SK-N-MC (cell line): ENCODE data around the gene CAB39L.

Source experiments
- DNase-seq: peaks from one replicate; pipeline ENCODE4 v3.0.0-alpha.2; 2011; ENCODE audit warnings: low read depth, low spot score
- H3K27ac ChIP-seq: fragments of 200-600 bp; sonication (generic); 2 replicates; pipeline ENCODE4 v1.5.1; 2016; ENCODE audit warnings: mixed run types
- H3K36me3 ChIP-seq: fragments of 200-600 bp; sonication (generic); 2 replicates; pipeline ENCODE4 v1.6.1; 2017; ENCODE audit warnings: antibody characterized with exemption, low read length, mixed read lengths; ENCODE audit not compliant: insufficient read depth
- H3K4me3 ChIP-seq: fragments of 200-600 bp; sonication (generic); 2 replicates; pipeline ENCODE4 v1.5.1; 2016
- H3K9ac ChIP-seq: fragments of 200-600 bp; sonication (generic); 2 replicates; pipeline ENCODE4 v1.8.0; 2017; ENCODE audit warnings: mixed run types, mixed read lengths; ENCODE audit not compliant: insufficient read length
- H3K9me3 ChIP-seq: fragments of 200-600 bp; sonication (generic); 2 replicates; pipeline ENCODE4 v1.6.1; 2017; ENCODE audit warnings: low read depth, mild to moderate bottlenecking, antibody characterized with exemption, low read length, moderate library complexity, mixed read lengths
- EZH2 ChIP-seq: fragments of 200-600 bp; sonication (generic); IDR thresholded peaks from one replicate; pipeline ENCODE4 v1.6.1; 2017; ENCODE audit warnings: antibody characterized with exemption
- FOXP2 ChIP-seq: optimal IDR thresholded peaks from 2 replicates; pipeline ENCODE3; 2011; ENCODE audit warnings: mild to moderate bottlenecking, moderate library complexity; ENCODE audit not compliant: insufficient read depth; ENCODE audit errors: extremely low read length, control extremely low read depth
- POLR2AphosphoS5 ChIP-seq: IDR thresholded peaks from 2 replicates; pipeline ENCODE4 v1.6.1; 2012; ENCODE audit warnings: mild to moderate bottlenecking, low read depth, low read length, borderline replicate concordance

The CAB39L gene

DNA sequence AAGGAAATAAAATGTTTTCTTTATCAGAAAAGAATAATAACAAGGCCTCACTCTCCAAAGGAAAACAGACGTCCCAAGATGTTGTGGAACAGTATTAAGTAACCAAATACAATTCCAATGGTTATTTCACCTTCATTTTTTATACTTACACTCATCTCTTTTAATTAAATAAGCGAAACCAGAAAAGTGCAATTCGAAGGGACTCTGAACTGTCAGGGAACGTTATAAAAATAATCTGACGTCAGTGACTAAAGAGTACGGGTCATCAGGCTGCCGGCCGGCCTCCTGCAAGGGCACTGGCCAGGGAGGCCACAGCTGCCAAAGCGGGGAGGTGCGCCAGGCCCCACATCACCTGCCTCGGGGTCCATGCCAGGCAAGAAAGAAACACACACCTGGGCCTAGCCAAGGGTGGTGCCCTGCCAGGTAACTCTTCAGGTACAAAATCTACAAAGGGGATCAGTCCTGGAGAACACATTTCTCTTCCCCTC lies 134.9 kb downstream of the CAB39L start:
- no peak overlapping the region for H3K9ac ChIP-seq
- TF ChIP-seq FOXP2: no peak
- TF ChIP-seq EZH2: no peak
- H3K9me3 ChIP-seq: no peaks in the 10 kb centered on the region
- H3K27ac ChIP-seq: no peak overlapping the region
- H3K36me3 ChIP-seq: no peaks in the 10 kb centered on the region
- no peak overlapping the region for H3K4me3 ChIP-seq
- DNase-seq: no peak

DNA sequence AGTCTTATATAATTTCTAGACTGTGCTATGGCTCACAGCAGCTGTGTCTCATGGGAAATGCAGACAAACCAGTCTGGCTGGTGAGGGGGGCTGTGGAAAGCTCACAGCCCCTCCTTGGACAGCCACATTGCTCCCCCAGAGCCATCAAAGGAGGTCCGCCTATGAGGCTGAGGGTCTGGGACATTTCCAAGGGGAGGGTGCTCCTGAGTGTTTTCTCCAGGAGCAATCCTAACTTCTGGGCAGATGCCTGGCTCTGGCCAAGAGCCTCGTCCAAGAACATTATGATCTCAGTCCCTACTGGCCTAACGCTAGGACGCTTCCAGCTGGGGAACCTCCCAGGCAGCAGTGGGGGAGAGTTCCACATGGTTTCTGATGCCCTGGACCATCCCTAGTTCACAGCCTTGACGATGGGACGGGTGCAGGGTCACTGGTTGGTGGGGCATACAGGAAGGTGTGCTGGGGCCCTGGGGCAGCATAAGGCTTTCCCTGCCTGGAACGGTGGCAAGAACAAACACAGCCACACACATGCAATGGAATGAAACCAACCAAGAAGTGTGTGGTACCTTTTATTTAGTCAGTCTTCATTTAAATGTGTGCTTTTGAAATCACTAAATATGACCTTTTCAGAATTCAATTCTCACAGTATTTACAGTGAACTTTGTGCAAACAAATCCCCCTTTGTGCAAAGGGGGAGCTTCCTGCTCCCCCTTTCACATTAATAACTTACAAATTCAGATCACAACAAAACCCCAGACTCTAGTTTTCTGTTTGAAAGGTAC lies 135.6 kb downstream of the CAB39L start:
- no peak for DNase-seq
- Histone ChIP-seq H3K9ac (no peak overlapping the region), H3K4me3 (no peak overlapping the region), H3K27ac (no peak overlapping the region), H3K9me3 (no peaks in the 10 kb centered on the region), H3K36me3 (no peaks in the 10 kb centered on the region)
- TF ChIP-seq POLR2AphosphoS5: no peak
- no peak for TF ChIP-seq FOXP2
- no peak for TF ChIP-seq EZH2

DNA sequence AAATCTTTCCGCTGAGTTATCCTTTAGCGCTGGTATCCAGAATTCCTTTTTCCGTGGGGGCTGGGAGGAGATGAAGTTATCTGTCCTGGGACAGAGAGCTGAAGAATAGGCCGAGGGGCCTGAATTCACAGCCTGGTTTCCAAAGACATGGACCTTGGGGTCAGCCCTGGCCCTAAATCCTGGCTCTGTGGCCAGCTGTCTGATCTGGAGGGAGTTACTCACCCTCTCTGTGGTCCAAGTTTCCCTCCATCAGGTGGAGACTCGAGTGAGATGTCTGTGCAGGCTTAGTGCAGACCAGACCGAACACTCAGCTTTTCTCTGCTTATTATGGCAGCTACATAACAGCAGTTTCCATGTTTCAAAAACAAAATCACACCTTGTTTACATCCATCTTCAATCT lies 136.5 kb downstream of the CAB39L start:
- no peak overlapping the region for H3K4me3 ChIP-seq
- DNase-seq: no peak
- H3K36me3 ChIP-seq: no peaks in the 10 kb centered on the region
- TF ChIP-seq EZH2: no peak
- no peak for TF ChIP-seq FOXP2
- TF ChIP-seq POLR2AphosphoS5: no peak
- no peak overlapping the region for H3K9ac ChIP-seq
- H3K9me3 ChIP-seq: no peaks in the 10 kb centered on the region
- H3K27ac ChIP-seq: no peak overlapping the region

DNA sequence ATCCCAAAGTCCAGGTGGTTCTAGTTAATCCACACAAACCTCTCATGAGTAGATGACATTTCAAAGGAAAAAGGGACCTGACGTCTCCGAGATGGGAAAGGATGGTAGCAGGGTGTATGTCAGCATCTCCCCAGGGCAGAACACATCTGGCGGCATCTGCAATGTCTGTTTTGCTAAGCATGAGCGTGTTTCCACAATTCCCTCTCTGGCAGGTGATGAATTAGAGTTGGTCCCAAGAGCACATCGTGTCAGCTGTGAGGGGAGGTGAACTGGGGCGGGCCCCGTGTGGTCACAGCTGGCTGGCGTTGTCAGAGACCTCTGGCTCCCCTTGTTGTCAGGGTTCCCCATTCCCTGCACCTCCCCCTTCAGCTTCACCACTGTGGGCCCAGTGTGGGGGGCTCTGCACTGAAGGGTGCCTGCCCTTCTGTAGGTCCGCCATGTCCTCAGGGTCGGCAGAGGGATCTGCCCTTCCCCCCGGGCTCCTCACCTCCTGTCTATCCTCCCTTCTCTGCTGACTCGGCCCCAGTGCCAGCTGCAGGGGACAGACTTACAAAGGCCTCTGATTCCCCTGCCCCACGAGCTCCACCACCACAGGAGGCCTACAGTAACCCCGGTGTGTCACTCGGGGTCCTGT lies 138.0 kb downstream of the CAB39L start:
- Histone ChIP-seq H3K27ac (no peak overlapping the region), H3K36me3 (no peaks in the 10 kb centered on the region), H3K9me3 (no peaks in the 10 kb centered on the region), H3K4me3 (no peak overlapping the region), H3K9ac (no peak overlapping the region)
- no peak for DNase-seq
- TF ChIP-seq POLR2AphosphoS5: no peak
- no peak for TF ChIP-seq EZH2
- TF ChIP-seq FOXP2: no peak

DNA sequence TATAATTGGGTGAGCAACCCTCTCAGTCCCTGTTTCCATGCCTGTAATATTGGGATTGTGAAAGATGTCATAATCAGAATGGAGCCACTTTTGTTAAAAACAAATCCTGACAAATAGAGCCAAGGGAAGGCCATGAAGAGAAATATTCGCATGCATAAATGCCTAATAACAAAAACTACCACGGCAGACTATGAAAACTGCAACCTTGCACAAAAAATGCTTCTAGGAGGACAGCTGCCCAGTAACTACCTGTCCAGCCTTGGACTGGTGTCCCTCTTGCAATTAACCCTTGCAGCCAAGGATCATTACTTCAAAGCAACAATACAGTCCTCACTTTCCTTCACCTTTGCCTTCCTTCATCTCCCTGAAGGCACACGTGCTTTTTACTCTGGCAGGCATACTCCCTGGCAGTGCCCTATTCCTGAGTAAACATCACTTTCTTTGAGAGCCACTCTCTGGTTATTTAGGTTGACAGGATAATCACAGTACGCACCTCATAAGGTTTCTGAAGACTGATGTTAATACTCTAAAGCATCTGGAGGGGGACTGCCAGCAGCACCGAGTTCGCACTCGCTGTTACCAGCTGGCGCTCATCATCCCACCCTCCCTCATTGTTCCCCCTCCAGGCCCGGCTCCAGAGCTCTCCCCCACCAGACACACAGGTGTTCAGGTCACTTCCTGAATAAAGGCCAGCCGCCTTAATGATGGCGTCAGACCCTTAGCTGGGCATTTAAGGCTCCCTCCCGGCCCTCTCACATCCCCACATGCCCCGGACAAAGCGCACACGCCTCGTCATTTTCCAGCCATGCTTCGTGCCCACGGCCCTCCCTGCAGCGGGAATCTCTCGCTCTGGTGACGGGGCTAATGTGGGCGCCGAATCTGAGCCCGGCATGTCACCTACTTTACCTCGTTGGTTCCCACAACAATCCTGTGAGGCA lies 138.8 kb downstream of the CAB39L start:
- H3K27ac ChIP-seq: no peak overlapping the region
- no peak for TF ChIP-seq POLR2AphosphoS5
- no peak for TF ChIP-seq EZH2
- TF ChIP-seq FOXP2: no peak
- H3K36me3 ChIP-seq: no peaks in the 10 kb centered on the region
- no peak overlapping the region for H3K9ac ChIP-seq
- no peak for DNase-seq
- H3K4me3 ChIP-seq: no peak overlapping the region
- no peaks in the 10 kb centered on the region for H3K9me3 ChIP-seq

DNA sequence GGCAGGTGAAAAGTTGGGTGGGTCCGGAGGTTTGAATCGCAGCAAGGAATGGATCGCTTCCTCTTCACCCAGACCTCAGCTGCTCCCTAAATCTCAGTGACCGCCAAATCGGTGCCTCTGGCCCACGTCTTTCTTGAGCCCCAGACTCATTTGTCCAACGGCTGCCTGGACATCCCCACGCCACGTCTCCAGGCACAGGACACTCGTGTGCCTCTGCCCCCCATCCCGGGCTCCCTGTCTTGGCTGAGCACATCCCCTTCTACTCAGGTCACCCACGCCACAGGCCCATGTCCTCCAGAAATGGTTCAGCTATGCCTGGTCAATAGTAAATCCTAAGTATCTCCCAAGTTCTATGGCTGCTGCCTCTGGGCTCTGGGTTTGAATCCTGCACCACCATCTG lies 139.5 kb downstream of the CAB39L start:
- no peak for DNase-seq
- no peak overlapping the region for H3K9ac ChIP-seq
- H3K9me3 ChIP-seq: no peaks in the 10 kb centered on the region
- no peak overlapping the region for H3K4me3 ChIP-seq
- TF ChIP-seq POLR2AphosphoS5 (no peak), EZH2 (no peak), FOXP2 (no peak)
- H3K36me3 ChIP-seq: no peaks in the 10 kb centered on the region
- no peak overlapping the region for H3K27ac ChIP-seq

DNA sequence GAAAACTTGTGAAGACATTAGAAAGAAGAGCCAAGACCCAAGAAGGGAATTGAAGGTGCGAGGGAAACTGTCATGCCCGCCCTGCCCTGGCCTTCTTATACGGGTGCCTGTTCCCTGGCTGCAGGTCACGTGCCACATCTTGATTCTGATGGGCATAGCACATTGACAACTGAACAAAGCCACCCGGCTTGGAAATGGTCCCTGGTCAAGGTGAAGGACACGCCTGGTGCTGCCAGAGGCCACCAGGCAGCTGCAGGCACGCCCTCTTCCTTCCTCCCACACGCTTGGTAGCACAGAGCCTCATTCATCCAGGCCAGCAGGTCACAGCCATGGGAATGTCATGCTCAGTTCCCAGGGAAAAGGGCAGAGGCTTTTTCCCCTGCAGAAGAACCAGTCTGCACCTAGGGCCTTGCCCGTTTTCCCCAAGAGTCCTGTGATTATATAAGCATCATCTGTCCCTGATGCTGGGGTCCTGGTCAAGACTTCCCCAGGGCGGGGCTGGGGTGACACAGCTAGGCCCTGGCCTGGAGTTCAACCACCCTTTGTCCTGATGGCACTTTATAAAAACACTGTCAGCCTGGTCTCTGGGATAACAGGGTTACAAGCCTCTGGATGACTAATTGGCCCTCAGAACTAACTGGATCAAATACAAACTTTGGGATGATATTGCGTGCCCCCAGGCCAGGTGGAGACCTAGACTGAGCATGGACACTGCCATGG lies 140.2 kb downstream of the CAB39L start:
- DNase-seq: no peak
- TF ChIP-seq FOXP2 (no peak), EZH2 (no peak), POLR2AphosphoS5 (no peak)
- Histone ChIP-seq H3K27ac (no peak overlapping the region), H3K9me3 (no peaks in the 10 kb centered on the region), H3K9ac (no peak overlapping the region), H3K36me3 (no peaks in the 10 kb centered on the region), H3K4me3 (no peak overlapping the region)
